A549 (cell line): ENCODE data around the gene MYO19. TPM values are rescaled to one million over a fixed set of nuclear protein-coding genes. Genes with fewer than 3 reads are reported as not detected.

Experiments used
- ATAC-seq, 2 experiments: fragments of 200-7000 bp in 1 of 2; fragments of >200 bp in 1 of 2; cut with Nextera tagmentation in 1 of 2; cut with Tn5 transposase in 1 of 2; 3 replicates each; pipeline versions ENCODE4 v1.8.0 to v1.9.1; 2018 to 2020; ENCODE audit warnings: mild to moderate bottlenecking in 1 of 2, moderate library complexity in 1 of 2
- CTCF ChIA-PET: fragments of 300-600 bp; sonication (Branson Sonifier 250); formaldehyde crosslinking; extraction: SDS; loops from one replicate; lab custom pipeline; 2021; ENCODE audit warnings: antibody characterized with exemption, inconsistent platforms; lab: Yijun Ruan, JAX
- POLR2A ChIA-PET: fragments of 350-600 bp; formaldehyde crosslinking; extraction: SDS; loops from one replicate; lab custom pipeline; 2021; ENCODE audit warnings: antibody characterized with exemption, inconsistent platforms; lab: Yijun Ruan, JAX
- DNase-seq, 2 experiments: peaks; one replicate each; pipeline versions ENCODE4 v3.0.0 to v3.0.0-alpha.2; 2011 to 2016; ENCODE audit warnings: low read depth in 1 of 2, low spot score in 1 of 2
- FAIRE-seq: peaks from 2 replicates; lab custom pipeline; 2011; peaks lifted over from hg19 to GRCh38; lab: Jason Lieb, UNC
- H3K27ac ChIP-seq, 2 experiments: fragments of >200 bp; sonication (Bioruptor Twin); formaldehyde crosslinking; 3 replicates each; pipeline ENCODE4 v1.5.1; 2016 to 2017
- H3K4me1 ChIP-seq: fragments of >200 bp; sonication (Bioruptor Twin); formaldehyde crosslinking; 3 replicates; pipeline ENCODE4 v1.6.1; 2016
- H3K4me2 ChIP-seq: fragments of >200 bp; sonication (Bioruptor Twin); formaldehyde crosslinking; 3 replicates; pipeline ENCODE4 v1.6.1; 2016
- H3K4me3 ChIP-seq: fragments of >200 bp; sonication (Bioruptor Twin); formaldehyde crosslinking; 3 replicates; pipeline ENCODE4 v1.5.1; 2016
- H3K9me3 ChIP-seq: fragments of >200 bp; sonication (Bioruptor Twin); formaldehyde crosslinking; 3 replicates; pipeline ENCODE4 v1.6.1; 2016
- ATOH8 ChIP-seq: fragments of 250-450 bp; sonication (Bioruptor Pico); IDR thresholded peaks from 2 replicates; pipeline ENCODE4 v1.5.0; 2020; ENCODE audit warnings: low read depth, mild to moderate bottlenecking, moderate library complexity
- CBX8 ChIP-seq: fragments of 200-600 bp; sonication (generic); IDR thresholded peaks from 2 replicates; pipeline ENCODE4 v1.6.1; 2016
- CEBPB ChIP-seq, 2 experiments: fragments of >200 bp in 1 of 2; sonication (Bioruptor Twin) in 1 of 2; formaldehyde crosslinking in 1 of 2; IDR thresholded peaks; 2 replicates each; pipeline ENCODE4 v1.6.1; 2012 to 2016
- CHD4 ChIP-seq: fragments of 200-600 bp; sonication (generic); IDR thresholded peaks from 2 replicates; pipeline ENCODE4 v1.6.1; 2016; ENCODE audit warnings: antibody characterized with exemption, mild to moderate bottlenecking, borderline replicate concordance
- E2F6 ChIP-seq: IDR thresholded peaks from 2 replicates; pipeline ENCODE4 v1.6.1; 2012; ENCODE audit warnings: low read depth, borderline replicate concordance
- FOXS1 ChIP-seq: fragments of 250-450 bp; sonication (Bioruptor Pico); IDR thresholded peaks from 2 replicates; pipeline ENCODE4 v1.5.0; 2020; ENCODE audit warnings: mild to moderate bottlenecking, moderate library complexity
- HES2 ChIP-seq: fragments of >200 bp; sonication (Bioruptor Twin); formaldehyde crosslinking; IDR thresholded peaks from 2 replicates; pipeline ENCODE4 v1.6.1; 2016
- HEYL ChIP-seq: fragments of 250-450 bp; sonication (Bioruptor Pico); IDR thresholded peaks from 2 replicates; pipeline ENCODE4 v1.8.0; 2021; ENCODE audit warnings: mild to moderate bottlenecking, moderate library complexity
- HMGXB4 ChIP-seq: fragments of 250-450 bp; sonication (Bioruptor Pico); IDR thresholded peaks from 2 replicates; pipeline ENCODE4 v1.5.0; 2021; ENCODE audit warnings: mild to moderate bottlenecking, moderate library complexity, borderline replicate concordance
- HOXB5 ChIP-seq: fragments of 250-450 bp; sonication (Bioruptor Pico); IDR thresholded peaks from 2 replicates; pipeline ENCODE4 v1.5.0; 2020; ENCODE audit warnings: mild to moderate bottlenecking, moderate library complexity
- KDM1A ChIP-seq: fragments of 200-600 bp; sonication (generic); IDR thresholded peaks from 2 replicates; pipeline ENCODE4 v1.6.1; 2016; ENCODE audit warnings: low read depth, mild to moderate bottlenecking
- MAFK ChIP-seq: fragments of 450-650 bp; IDR thresholded peaks from 2 replicates; pipeline ENCODE4 v1.6.1; 2014; ENCODE audit not compliant: partially characterized antibody
- MAX ChIP-seq: IDR thresholded peaks from 2 replicates; pipeline ENCODE4 v1.6.1; 2012
- NR3C1 ChIP-seq: fragments of >200 bp; sonication (Bioruptor Twin); formaldehyde crosslinking; IDR thresholded peaks from 3 replicates; pipeline ENCODE4 v1.6.1; 2017
- POLR2AphosphoS2 ChIP-seq: conservative IDR thresholded peaks from 2 replicates; pipeline ENCODE4 v1.6.1; 2012; ENCODE audit warnings: low read length, improper control_type of control experiment, inconsistent platforms
- SMC3 ChIP-seq: fragments of >200 bp; sonication (Bioruptor Twin); formaldehyde crosslinking; IDR thresholded peaks from 3 replicates; pipeline ENCODE4 v1.6.1; 2018; ENCODE audit warnings: inconsistent platforms
- TFCP2L1 ChIP-seq: fragments of 250-450 bp; sonication (Bioruptor Pico); IDR thresholded peaks from 2 replicates; pipeline ENCODE4 v1.5.0; 2021; ENCODE audit warnings: mild to moderate bottlenecking
- USF2 ChIP-seq: fragments of 450-650 bp; IDR thresholded peaks from 2 replicates; pipeline ENCODE4 v1.6.1; 2014; ENCODE audit warnings: antibody characterized with exemption
- WGBS: methylation state at CpG from one replicate; pipeline ENCODE4 v1.1.6; 2017; ENCODE audit errors: missing lambda C conversion rate; 5-methylcytosine and 5-hydroxymethylcytosine counted together
- polyA plus RNA-seq, 4 experiments: library from polyadenylated mRNA; depleted of rRNA in 3 of 4; stranded (reverse); fragments of >200 nt; fragmentation: RNase III in 1 of 4; extraction: RNeasy Plus Mini Kit Qiagen cat#74134 plus additional on column Dnase treatment in 1 of 4; gene quantifications; 2 replicates in 3 of 4; 3 replicates in 1 of 4; pipeline ENCODE4 v1.2.3, GENCODE V29; 2011 to 2017

The MYO19 gene
- polyA plus RNA-seq, 2 of the 4 experiments (the other 2 are of a cell fraction), result 91.7 to 99.0 TPM

GRCh38 chr17:36566081-36566480 is 31.4 kb upstream of the MYO19 start (continued):
- TF ChIP-seq ATOH8 (CRISPR knock-in tag) (no peak), USF2 (no peak)

GRCh38 chr17:36553459-36553858 is 18.8 kb upstream of the MYO19 start:
- POLR2A ChIA-PET, result no interaction called here
- FAIRE-seq, result no peak
- no peak overlapping the region for H3K4me3 ChIP-seq
- TF ChIP-seq SMC3 (no peak), HOXB5 (no peak), E2F6 (no peak), CHD4 (no peak)
- TF ChIP-seq, all 56 proteins: peak for 0
- ATAC-seq, result no peak
- DNase-seq, result no peak
- Histone ChIP-seq H3K9me3 (no peaks in the 10 kb centered on the region), H3K27ac (no peak overlapping the region), H3K4me1 (peaks cover 7% of the 10 kb centered on the region; the same call in 2 of the 3 replicates), H3K4me2 (no peak overlapping the region)
- CTCF ChIA-PET, result interaction anchor here (4.3 kb wide), 1 partner anchor 11 kb away, joined by 12 read pairs; no protein-coding TSS in a partner anchor
- WGBS, result 85% methylated on average over 3 of the region's 3 CpGs

GRCh38 chr17:36550491-36551417 is 16.1 kb upstream of the MYO19 start:
- DNase-seq, result no peak
- TF ChIP-seq FOXS1 (CRISPR knock-in tag) (no peak), MAX (no peak), HEYL (no peak), TFCP2L1 (CRISPR knock-in tag) (no peak), MAFK (no peak), NR3C1 (no peak), CBX8 (no peak), HES2 (no peak), CEBPB (IDR thresholded peaks at IDR 0.05) (no peak), HMGXB4 (CRISPR knock-in tag) (no peak), KDM1A (no peak), POLR2AphosphoS2 (no peak)
- TF ChIP-seq, all 56 proteins: peak for 0
- Histone ChIP-seq H3K4me1 (peaks cover 22% of the 10 kb centered on the region), H3K4me3 (no peak overlapping the region), H3K4me2 (no peak overlapping the region), H3K27ac (no peak overlapping the region), H3K9me3 (no peaks in the 10 kb centered on the region)
- ChIA-PET POLR2A (no interaction called here), CTCF (interaction anchor here (0.6 to 4.3 kb wide), 4 partner anchors 14 to 56 kb away, joined by 3 to 12 read pairs (median 4); no protein-coding TSS in a partner anchor)
- FAIRE-seq, result no peak
- no peak for ATAC-seq
- 93% methylated on average over 8 of the region's 8 CpGs for WGBS
